Omental fat pad (tissue), 4 donors: Measurements from ENCODE around the gene MBD3L2. TPM values are rescaled to one million over a fixed set of nuclear protein-coding genes. Genes with fewer than 3 reads are reported as not detected.

Experiments
- ATAC-seq: fragments of 150-250 bp; one replicate; pipeline ENCODE4 v1.9.1; 2016; ENCODE audit warnings: mild to moderate bottlenecking, moderate library complexity; ENCODE audit not compliant: low FRiP score
- DNase-seq: peaks from one replicate; pipeline ENCODE4 v3.0.0-alpha.2; 2019; ENCODE audit warnings: low spot score
- CTCF ChIP-seq, 3 donors: fragments of 450-650 bp; IDR thresholded peaks; one replicate each; pipeline ENCODE4 v1.5.1; 2016 to 2017; ENCODE audit warnings: antibody characterized with exemption in 3 of 3, mild to moderate bottlenecking in 3 of 3, moderate library complexity in 2 of 3
- total RNA-seq, 4 donors: library from RNA; depleted of rRNA; stranded (reverse); fragments of >200 nt; gene quantifications; one replicate each; pipeline ENCODE4 v1.1.0, GENCODE V29; 2016

Gene MBD3L2
- total RNA-seq, 4 donors from 2014 or later = not detected

- no peak for TF ChIP-seq CTCF (IDR thresholded peaks at IDR 0.05)
- DNase-seq = peak; percentile 63
- peak; percentile 92 for ATAC-seq
Measured at GRCh38 chr19:7098701-7099596, 49.8 kb downstream of the MBD3L2 start.

GRCh38 chr19:7099597-7099921 is 50.4 kb downstream of the MBD3L2 start:
- TF ChIP-seq CTCF (IDR thresholded peaks at IDR 0.05) = no peak
- DNase-seq (peak; percentile 79), ATAC-seq (no peak)

Other genes starting within 250 kb of the MBD3L2 start
- 1 to 10 TPM in 1 of 4 donors, under 1 TPM in 2, not detected in 1; 0.24 to 3.9 (median 0.37) TPM for gene ADGRE1, start 161.7 kb upstream of the MBD3L2 start, total RNA-seq
- gene MBD3L2B, start 27.9 kb upstream of the MBD3L2 start, total RNA-seq = not detected
- not detected for gene MBD3L5, start 18.7 kb upstream of the MBD3L2 start, total RNA-seq
- gene MBD3L4, start 9.1 kb upstream of the MBD3L2 start, total RNA-seq = not detected
- not detected for gene MBD3L3, start 9.4 kb downstream of the MBD3L2 start, total RNA-seq
- gene ZNF557, start 20.4 kb downstream of the MBD3L2 start, total RNA-seq = 10 to 100 TPM in 1 of 4 donors, 1 to 10 TPM in 3; 5.7 to 12.6 (median 8.4) TPM
- gene INSR, start 245.1 kb downstream of the MBD3L2 start, total RNA-seq = 100 to 1,000 TPM in 1 of 4 donors, 10 to 100 TPM in 3; 67.1 to 120 (median 80.2) TPM